Spleen (tissue), 7 donors: ENCODE data around the gene IFT172.

Experiments
- CTCF ChIP-seq, 11 experiments: fragments of 200-600 bp in 7 of 11; fragments of 450-650 bp in 4 of 11; sonication (generic) in 4 of 11; IDR thresholded peaks in 8 of 11; conservative IDR thresholded peaks in 3 of 11; 1 replicate in 7 of 11; 2 replicates in 4 of 11; pipeline versions ENCODE4 v1.4.0 to v1.8.0; 2016 to 2021; ENCODE audit warnings: antibody characterized with exemption in 11 of 11, inconsistent platforms in 4 of 11, mild to moderate bottlenecking in 1 of 11
- POLR2A ChIP-seq, 3 donors: fragments of 450-650 bp; IDR thresholded peaks; one replicate each; pipeline ENCODE4 v1.5.1; 2017; ENCODE audit warnings: antibody characterized with exemption in 3 of 3, mild to moderate bottlenecking in 1 of 3
- POLR2AphosphoS5 ChIP-seq, 3 donors: sonication (generic); formaldehyde crosslinking; IDR thresholded peaks; one replicate each; pipeline ENCODE4 v1.5.1; 2017; ENCODE audit warnings: antibody characterized with exemption in 3 of 3
- donor health status: DM: no; HTN: no; CAD: no; lungs with moderate emphysema.
- donor health status: DM: no; HTN: no; CAD: no.
- donor health status: DM: no; HTN: no; CAD: no.

DNA sequence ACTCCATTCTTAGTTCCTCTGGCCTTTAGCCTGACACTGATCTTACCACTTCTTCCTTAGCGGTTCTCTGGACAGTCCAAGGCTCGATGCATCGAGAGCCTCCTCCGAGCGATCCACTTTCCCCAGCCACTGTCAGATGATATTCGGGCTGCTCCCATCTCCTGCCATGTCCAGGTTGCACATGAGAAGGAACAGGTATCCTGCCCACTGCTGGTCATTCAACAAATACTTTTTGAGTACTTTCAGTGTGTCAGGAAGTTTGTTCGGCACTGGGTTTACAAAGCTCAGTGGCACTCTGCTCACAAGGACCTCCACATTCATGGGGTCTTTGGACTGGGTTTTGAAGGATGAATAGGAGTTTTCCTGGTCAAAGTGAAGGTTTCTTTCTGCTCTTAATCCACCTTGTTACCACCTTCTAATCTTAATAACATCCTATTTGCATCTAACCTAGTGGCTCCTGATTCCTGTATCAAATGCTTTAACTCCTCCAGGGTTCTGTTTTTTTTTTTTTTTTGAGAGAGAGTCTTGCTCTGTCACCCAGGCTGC, 32.9 kb upstream of the IFT172 start:
- TF ChIP-seq CTCF (IDR thresholded peaks at IDR 0.05 in 8 of 11, conservative IDR thresholded peaks at IDR 0.05 in 3 of 11): no peak
- no peak for TF ChIP-seq POLR2A (IDR thresholded peaks at IDR 0.05)
- TF ChIP-seq POLR2AphosphoS5 (IDR thresholded peaks at IDR 0.05): no peak
